Retinal pigment epithelial cell (primary cell): ENCODE results near the gene ANKS1A.
"Not testable (repeated sequence)": the region's sequence is repeated elsewhere in the genome, so short reads cannot be mapped to it uniquely, and the experiment has no call there.

Source experiments
- DNase-seq: peaks from one replicate; pipeline ENCODE4 v3.0.0-alpha.2; 2010; ENCODE audit warnings: low read depth
- H3K4me3 ChIP-seq: 2 replicates; pipeline ENCODE4 v1.5.1; 2011; ENCODE audit warnings: mild to moderate bottlenecking, low read length, control low read depth, moderate library complexity
- CTCF ChIP-seq: conservative IDR thresholded peaks from 2 replicates; pipeline ENCODE4 v1.5.1; 2011; ENCODE audit warnings: low read depth, low read length, control low read depth, inconsistent platforms

Gene ANKS1A

GRCh38 chr6:35108309-35108885 lies 219.3 kb downstream of the ANKS1A start:
- no peak for DNase-seq
- no peak for TF ChIP-seq CTCF
- no peak overlapping the region for H3K4me3 ChIP-seq

DNA sequence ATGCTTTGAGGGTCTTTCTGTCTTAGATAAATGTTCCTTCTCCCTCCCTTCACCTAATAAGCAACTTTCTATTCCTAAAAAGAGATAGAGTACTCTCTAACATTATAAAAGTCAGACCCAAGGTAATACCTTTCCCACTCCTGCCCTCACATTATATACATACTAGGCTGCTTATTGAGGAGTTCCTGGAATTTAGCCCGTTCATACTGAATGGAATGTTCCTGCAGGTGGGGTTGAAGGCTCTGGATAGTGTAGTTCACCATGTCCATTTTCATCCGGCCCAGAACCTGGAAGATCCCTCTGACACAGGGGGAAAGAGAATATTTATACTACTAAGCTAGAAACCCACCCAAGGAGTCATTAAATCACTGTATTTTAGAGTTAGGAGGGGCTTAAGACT lies 231.7 kb downstream of the ANKS1A start:
- no peak for DNase-seq
- no peak overlapping the region for H3K4me3 ChIP-seq
- TF ChIP-seq CTCF = no peak

DNA sequence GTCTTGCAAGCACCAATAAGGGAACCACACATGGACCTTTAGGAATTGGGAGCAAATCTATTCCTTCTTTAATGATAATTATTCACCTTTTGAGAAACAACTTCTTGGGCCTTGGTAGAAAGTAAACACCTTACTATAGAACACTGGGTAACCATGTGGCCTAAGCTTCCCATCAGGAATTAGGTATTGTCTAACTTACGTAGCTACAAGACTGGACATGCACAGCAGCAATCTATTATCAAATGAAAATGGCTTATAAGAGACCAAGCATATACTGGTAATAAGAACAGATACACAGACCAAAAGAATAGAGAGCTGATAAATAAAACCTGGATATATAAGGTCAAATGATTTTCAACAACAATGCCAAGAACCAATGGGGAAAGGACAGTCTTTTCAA lies 235.3 kb downstream of the ANKS1A start:
- no peak overlapping the region for H3K4me3 ChIP-seq
- TF ChIP-seq CTCF = no peak
- DNase-seq = no peak

- TF ChIP-seq CTCF = no peak
- no peak overlapping the region for H3K4me3 ChIP-seq
- DNase-seq = no peak
Measured at GRCh38 chr6:35128042-35128441, 239.0 kb downstream of the ANKS1A start.

- no peak overlapping the region for H3K4me3 ChIP-seq
- DNase-seq = no peak
- no peak for TF ChIP-seq CTCF
Measured at GRCh38 chr6:35128496-35128895, 239.4 kb downstream of the ANKS1A start.

DNA sequence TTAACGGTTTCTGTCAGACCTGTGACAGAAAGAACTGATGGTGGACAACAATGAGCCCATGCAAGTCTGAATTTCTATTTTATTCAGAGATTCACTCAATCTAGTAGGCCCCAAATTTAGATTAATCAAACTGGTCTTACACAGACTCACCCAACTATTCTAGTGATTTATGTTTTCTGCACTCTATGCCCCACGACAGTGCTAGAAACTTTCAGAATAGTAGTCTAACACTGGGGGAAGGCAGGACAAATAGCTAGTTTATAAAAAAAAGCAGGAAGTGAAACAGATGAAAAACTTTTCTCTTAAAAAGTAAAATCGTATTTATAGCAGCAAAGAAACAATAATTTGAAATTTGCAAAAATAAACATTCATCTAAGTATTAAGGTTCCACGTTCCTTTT lies 247.1 kb downstream of the ANKS1A start:
- no peak overlapping the region for H3K4me3 ChIP-seq
- no peak for TF ChIP-seq CTCF
- DNase-seq = no peak

GRCh38 chr6:35138191-35138590 lies 249.1 kb downstream of the ANKS1A start:
- DNase-seq, H3K4me3 ChIP-seq: not testable (repeated sequence)

DNA sequence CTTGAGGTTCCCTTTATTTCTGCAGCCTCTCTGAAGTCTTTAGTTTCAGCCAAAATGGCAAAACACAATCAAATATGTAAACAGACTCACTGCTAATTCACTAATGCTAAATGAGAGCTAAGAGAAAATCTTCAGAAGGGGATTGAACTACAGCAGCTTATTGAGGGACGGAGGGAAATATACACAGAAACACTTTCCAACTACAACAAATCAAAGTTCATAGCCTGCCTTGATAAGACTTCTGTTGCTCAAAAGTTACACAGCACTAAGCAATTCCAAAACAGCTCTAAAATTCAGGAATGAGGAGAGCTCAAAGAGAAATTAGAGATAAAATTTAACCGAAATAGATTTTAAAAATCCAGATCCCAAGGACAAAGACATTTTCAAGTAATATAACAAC lies 250.4 kb downstream of the ANKS1A start:
- no peak overlapping the region for H3K4me3 ChIP-seq
- no peak for DNase-seq
- TF ChIP-seq CTCF = no peak
